Endometrial microvascular endothelial cells (primary cell): ENCODE results near the gene EFNB1. TPM values are rescaled to one million over a fixed set of nuclear protein-coding genes. Genes with fewer than 3 reads are reported as not detected.

ENCODE experiments used
- in situ Hi-C: cut with HindIII; loops from 2 replicates; pipeline ENCODE4 v1.10.0; 2017; ENCODE audit warnings: low sequenced_read_pairs, low pct_unique_long_range_greater_than_20kb; ENCODE audit errors: inconsistent ontology term
- total RNA-seq: library from RNA; depleted of rRNA; stranded (reverse); fragments of >200 nt; gene quantifications from one replicate; pipeline ENCODE4 v1.2.3, GENCODE V29; 2015; ENCODE audit errors: inconsistent ontology term

Gene EFNB1
- total RNA-seq, 1 donor from 2014 or later = 123 TPM

- in situ Hi-C loops = no loop called here
Observed at GRCh38 chrX:68872171-68872570, 43.4 kb downstream of the EFNB1 start.

- in situ Hi-C loops = no loop called here
Observed at GRCh38 chrX:68874076-68874475, 45.3 kb downstream of the EFNB1 start.

GRCh38 chrX:68876731-68877130 lies 47.9 kb downstream of the EFNB1 start:
- in situ Hi-C loops = loop anchor here (25.0 kb wide), 1 partner anchor 161 kb away; no protein-coding TSS in a partner anchor

- in situ Hi-C loops = loop anchor here (25.0 kb wide), 1 partner anchor 160 kb away; no protein-coding TSS in a partner anchor
Observed at GRCh38 chrX:68877606-68878005, 48.8 kb downstream of the EFNB1 start.

GRCh38 chrX:68878977-68879645 lies 50.3 kb downstream of the EFNB1 start:
- in situ Hi-C loops = loop anchor here (25.0 kb wide), 1 partner anchor 158 kb away; no protein-coding TSS in a partner anchor

- in situ Hi-C loops = loop anchor here (25.0 kb wide), 1 partner anchor 156 kb away; no protein-coding TSS in a partner anchor
Observed at GRCh38 chrX:68880846-68881552, 52.2 kb downstream of the EFNB1 start.

GRCh38 chrX:68881911-68882310 lies 53.1 kb downstream of the EFNB1 start:
- in situ Hi-C loops = loop anchor here (25.0 kb wide), 1 partner anchor 155 kb away; no protein-coding TSS in a partner anchor

- in situ Hi-C loops = loop anchor here (25.0 kb wide), 1 partner anchor 154 kb away; no protein-coding TSS in a partner anchor
Observed at GRCh38 chrX:68883800-68884199, 55.0 kb downstream of the EFNB1 start.

- in situ Hi-C loops = loop anchor here (25.0 kb wide), 1 partner anchor 148 kb away; no protein-coding TSS in a partner anchor
Observed at GRCh38 chrX:68889249-68889648, 60.4 kb downstream of the EFNB1 start.

Other genes starting within 250 kb of the EFNB1 start
- 6.0 TPM for gene STARD8, start 181.4 kb upstream of the EFNB1 start, total RNA-seq